Activated CD8-positive, alpha-beta T cell treated with anti-CD3 and anti-CD28 coated beads, Interleukin-2, amount 10 ng/mL, durations not matched to agents 7 days and 5 days (primary cell): ENCODE data around the gene NDUFB3. TPM values are rescaled to one million over a fixed set of nuclear protein-coding genes. Genes with fewer than 3 reads are reported as not detected.
"Not testable (repeated sequence)": the region's sequence is repeated elsewhere in the genome, so short reads cannot be mapped to it uniquely, and the experiment has no call there.

Experiments
- ATAC-seq: fragments of 150-1000 bp; cut with Tn5 transposase; one replicate; pipeline ENCODE4 v1.10.0; 2021; ENCODE audit warnings: moderate library complexity
- CTCF ChIA-PET: fragments of 350-600 bp; sonication (Branson Sonifier 250); formaldehyde crosslinking; loops from one replicate; lab custom pipeline; 2021; ENCODE audit warnings: antibody characterized with exemption; lab: Charles Lee
- POLR2A ChIA-PET: fragments of 350-600 bp; sonication (Branson Sonifier 250); formaldehyde crosslinking; loops from one replicate; lab custom pipeline; 2021; ENCODE audit warnings: antibody characterized with exemption; lab: Charles Lee
- DNase-seq: peaks from one replicate; pipeline ENCODE4 v3.0.0-alpha.2; 2020
- H3K27ac Mint-ChIP-seq: one replicate; pipeline ENCODE4 v1.8.0; 2021; ENCODE audit warnings: mild to moderate bottlenecking, mixed read lengths
- H3K27me3 Mint-ChIP-seq: one replicate; pipeline ENCODE4 v1.8.0; 2021; ENCODE audit warnings: low read depth, mixed read lengths
- H3K36me3 Mint-ChIP-seq: one replicate; pipeline ENCODE4 v1.8.0; 2021; ENCODE audit warnings: low read depth, mixed read lengths
- H3K4me1 Mint-ChIP-seq: one replicate; pipeline ENCODE4 v1.8.0; 2021; ENCODE audit warnings: low read depth, mixed read lengths
- H3K4me3 Mint-ChIP-seq: one replicate; pipeline ENCODE4 v1.8.0; 2021; ENCODE audit warnings: mild to moderate bottlenecking, mixed read lengths
- H3K9me3 Mint-ChIP-seq: one replicate; pipeline ENCODE4 v1.8.0; 2022; ENCODE audit warnings: mixed read lengths; ENCODE audit not compliant: insufficient read depth
- total RNA-seq, 2 experiments: library from RNA; stranded (reverse); gene quantifications; one replicate each; pipeline ENCODE4 v1.2.3, GENCODE V29; 2021

NDUFB3 gene
- total RNA-seq, result 100 to 1,000 TPM; 167 to 173 TPM

DNA sequence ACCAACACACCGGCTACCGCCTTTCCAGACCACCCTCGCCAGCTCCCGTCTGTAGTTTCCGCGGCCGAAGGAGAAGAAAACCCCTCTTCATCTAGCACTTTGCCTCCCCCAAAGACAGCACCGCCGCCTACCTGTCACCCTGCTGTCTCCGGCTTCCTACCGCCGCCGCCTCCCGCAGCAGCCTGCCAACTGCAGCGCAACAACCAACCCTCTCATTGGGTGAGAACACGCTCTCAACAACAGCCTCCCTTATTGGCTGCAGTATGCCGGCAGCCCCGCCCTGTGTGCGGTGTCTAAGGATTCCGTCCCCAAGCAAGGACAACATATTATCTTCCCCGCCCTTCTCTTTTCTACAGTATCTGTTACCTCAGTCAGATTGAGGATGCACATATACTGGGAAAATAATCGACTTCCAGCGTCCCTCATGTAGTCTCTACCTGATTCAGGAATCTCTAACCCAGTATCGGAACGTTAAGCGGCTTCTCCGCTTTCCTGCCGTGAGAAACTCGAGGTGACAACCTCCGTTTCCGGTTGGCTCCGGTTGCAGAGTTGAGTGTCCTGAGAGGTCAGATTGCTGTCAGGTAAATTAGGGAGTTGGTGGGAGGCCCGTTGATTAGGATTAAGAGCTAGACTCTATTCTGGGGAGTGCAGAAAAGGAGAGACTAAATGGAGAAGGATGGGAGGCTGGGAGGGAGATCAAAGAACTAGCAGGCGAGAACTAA is at the start of gene NDUFB3, which contains the start of gene HYCC2:
Gene NDUFB3 (plus strand): TSS at position 523 of the 722 bp plus-strand sequence. CDS start 6,882 bp downstream, outside the sequence.
Gene HYCC2 (minus strand): TSS at position 193 of the 722 bp plus-strand sequence. CDS start 47,662 bp downstream, outside the sequence.
- peak; percentile 96 for DNase-seq
- H3K4me1 Mint-ChIP-seq, result peaks cover 46% of the 10 kb centered on the region
- ChIA-PET CTCF (interaction anchor here (0.6 to 6.7 kb wide), 8 partner anchors 60 to 170 kb away, joined by 3 to 135 read pairs (median 10); partner anchors contain the start of gene ORC2), POLR2A (interaction anchor here (0.6 to 5.8 kb wide), 16 partner anchors 11 to 208 kb away, joined by 3 to 70 read pairs (median 4); partner anchors contain the start of genes CFLAR, CLK1, NIF3L1 and ORC2)
- H3K4me3 Mint-ChIP-seq, result peak within 1 kb of the TSS; percentile 89
- H3K27me3 Mint-ChIP-seq, result no peaks in the 10 kb centered on the region
- peaks cover 14% of the 10 kb centered on the region for H3K36me3 Mint-ChIP-seq
- H3K27ac Mint-ChIP-seq, result peak within 1 kb of the TSS; percentile 88
- H3K9me3 Mint-ChIP-seq, result no peaks in the 10 kb centered on the region
- ATAC-seq, result peak; percentile 97

DNA sequence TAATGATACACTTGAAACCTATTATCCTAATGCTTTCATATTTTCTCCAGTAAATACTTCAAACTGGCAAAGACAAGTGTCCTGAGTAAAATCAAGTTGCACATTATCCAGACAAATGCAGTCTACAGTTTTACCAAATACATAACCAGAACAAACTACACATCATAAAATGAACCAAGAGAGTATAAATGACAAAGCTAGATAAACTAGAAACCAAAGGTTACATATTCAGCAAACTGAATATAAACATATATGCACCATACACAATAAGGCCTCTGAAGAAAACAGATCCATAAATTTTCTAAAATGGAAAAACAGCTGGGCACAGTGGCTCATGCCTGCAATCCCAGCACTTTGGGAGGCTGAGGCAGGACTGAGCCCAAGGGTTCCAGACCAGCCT is 47.3 kb upstream of the NDUFB3 start:
- DNase-seq, result no peak
- CTCF ChIA-PET, result interaction anchor here (1.3 to 2.7 kb wide), 3 partner anchors 12 to 61 kb away, joined by 3 to 9 read pairs (median 4); partner anchors contain the start of gene ORC2
- POLR2A ChIA-PET, result no interaction called here
- H3K4me1 Mint-ChIP-seq, result peaks cover 31% of the 10 kb centered on the region
- H3K36me3 Mint-ChIP-seq, result peaks cover 45% of the 10 kb centered on the region
- no peak overlapping the region for H3K27ac Mint-ChIP-seq
- no peak for ATAC-seq
- no peak overlapping the region for H3K4me3 Mint-ChIP-seq
- H3K27me3 Mint-ChIP-seq, result no peaks in the 10 kb centered on the region
- H3K9me3 Mint-ChIP-seq, result no peaks in the 10 kb centered on the region

DNA sequence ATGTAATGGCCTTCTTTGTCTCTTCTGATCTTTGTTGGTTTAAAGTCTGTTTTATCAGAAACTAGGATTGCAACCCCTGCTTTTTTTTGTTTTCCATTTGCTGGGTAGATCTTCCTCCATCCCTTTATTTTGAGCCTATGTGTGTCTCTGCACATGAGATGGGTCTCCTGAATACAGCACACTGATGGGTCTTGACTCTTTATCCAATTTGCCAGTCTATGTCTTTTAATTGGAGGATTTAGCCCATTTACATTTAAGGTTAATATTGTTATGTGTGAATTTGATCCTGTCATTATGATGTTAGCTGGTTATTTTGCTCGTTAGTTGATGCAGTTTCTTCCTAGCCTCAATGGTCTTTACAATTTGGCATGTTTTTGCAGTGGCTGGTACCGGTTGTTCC is 37.4 kb upstream of the NDUFB3 start:
- POLR2A ChIA-PET, ATAC-seq: not testable (repeated sequence)

DNA sequence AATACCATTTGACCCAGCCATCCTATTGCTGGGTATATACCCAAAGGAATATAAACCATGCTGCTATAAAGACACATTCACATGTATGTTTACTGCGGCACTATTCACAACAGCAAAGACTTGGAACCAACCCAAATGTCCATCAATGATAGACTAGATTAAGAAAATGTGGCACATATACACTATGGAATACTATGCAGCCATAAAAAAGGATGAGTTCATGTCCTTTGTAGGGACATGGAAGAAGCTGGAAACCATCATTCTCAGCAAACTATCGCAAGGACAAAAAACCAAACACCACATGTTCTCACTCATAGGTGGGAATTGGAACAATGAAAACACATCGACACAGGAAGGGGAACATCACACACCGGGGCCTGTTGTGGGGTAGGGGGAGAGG is 33.4 kb upstream of the NDUFB3 start:
- peaks cover 55% of the 10 kb centered on the region for H3K36me3 Mint-ChIP-seq
- CTCF ChIA-PET, result not testable (repeated sequence)

More for the DNA sequence above, 37.4 kb upstream of the NDUFB3 start:
- H3K36me3 Mint-ChIP-seq, result peaks cover 45% of the 10 kb centered on the region
- H3K27me3 Mint-ChIP-seq, H3K9me3 Mint-ChIP-seq, H3K4me1 Mint-ChIP-seq, H3K4me3 Mint-ChIP-seq, DNase-seq, H3K27ac Mint-ChIP-seq, CTCF ChIA-PET: not testable (repeated sequence)

DNA sequence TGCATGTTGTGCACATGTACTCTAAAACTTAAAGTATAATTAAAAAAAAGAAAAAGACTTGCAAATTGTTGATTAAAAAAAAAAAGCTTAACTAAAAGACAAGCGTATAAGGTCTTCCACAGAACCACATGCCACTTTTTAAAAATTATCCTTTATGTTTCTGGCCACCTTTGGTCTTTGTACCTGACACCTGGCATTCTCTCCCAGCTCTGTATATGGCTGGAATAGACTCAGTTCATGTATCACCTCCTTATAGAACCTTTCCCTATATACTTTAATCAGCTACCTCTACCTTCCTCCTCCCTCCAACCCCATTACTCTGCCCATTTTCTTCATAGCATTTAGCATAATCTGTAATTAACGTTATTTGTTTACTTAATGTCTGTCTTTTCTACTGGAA is 32.9 kb upstream of the NDUFB3 start:
- no peak overlapping the region for H3K27ac Mint-ChIP-seq

More for the DNA sequence above, 33.4 kb upstream of the NDUFB3 start:
- H3K4me1 Mint-ChIP-seq, H3K27me3 Mint-ChIP-seq, H3K9me3 Mint-ChIP-seq, H3K4me3 Mint-ChIP-seq, ATAC-seq, POLR2A ChIA-PET, DNase-seq, H3K27ac Mint-ChIP-seq: not testable (repeated sequence)

DNA sequence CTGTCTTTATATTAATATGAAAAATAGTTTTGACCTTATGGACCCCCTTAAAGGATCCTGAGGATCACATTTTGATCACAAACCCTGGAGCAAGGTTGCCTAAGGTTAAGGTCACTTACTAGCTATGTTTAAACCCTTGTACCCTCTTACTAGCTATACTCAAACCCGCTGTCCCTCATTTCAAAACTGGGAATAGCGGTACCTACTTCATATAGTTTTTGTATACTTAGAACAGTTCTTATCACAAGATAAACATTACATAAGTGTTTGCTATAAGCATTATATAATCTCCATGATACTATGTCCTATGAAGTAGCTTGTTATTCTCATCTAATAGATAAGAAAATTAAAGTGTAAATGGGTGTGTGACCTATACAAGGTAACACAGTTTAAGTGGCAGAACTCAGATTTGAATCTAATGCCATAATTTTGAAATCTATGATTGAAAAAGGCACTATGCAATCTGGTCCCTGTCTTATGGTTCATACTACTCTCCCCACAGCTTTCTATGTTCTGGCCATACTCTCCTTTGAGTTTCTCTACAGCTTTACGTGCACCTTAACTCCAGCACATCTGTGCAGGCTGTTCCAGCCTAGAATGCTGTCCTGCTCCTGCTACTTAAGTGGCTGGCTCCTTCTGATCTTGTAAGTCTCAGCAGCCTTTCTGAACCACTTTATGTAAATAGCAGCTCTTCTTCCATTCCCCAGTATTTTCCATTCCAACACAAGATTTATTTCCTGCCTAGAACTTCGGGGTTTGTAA is 30.8 kb upstream of the NDUFB3 start:
- Mint-ChIP-seq H3K27me3 (no peaks in the 10 kb centered on the region), H3K9me3 (no peaks in the 10 kb centered on the region), H3K4me1 (no peaks in the 10 kb centered on the region), H3K36me3 (peaks cover 59% of the 10 kb centered on the region), H3K27ac (no peak overlapping the region), H3K4me3 (no peak overlapping the region)
- POLR2A ChIA-PET, result interaction anchor here (0.6 to 0.7 kb wide), 2 partner anchors 30 to 920 kb away, joined by 3 read pairs; no protein-coding TSS in a partner anchor
- ATAC-seq, result no peak
- CTCF ChIA-PET, result interaction anchor here (1.2 kb wide), 1 partner anchor 28 kb away, joined by 5 read pairs; no protein-coding TSS in a partner anchor
- no peak for DNase-seq

More for the DNA sequence above, 32.9 kb upstream of the NDUFB3 start:
- DNase-seq, result no peak
- ATAC-seq, result no peak
- Mint-ChIP-seq H3K27me3 (no peaks in the 10 kb centered on the region), H3K4me1 (no peaks in the 10 kb centered on the region), H3K4me3 (no peak overlapping the region), H3K9me3 (peaks cover 2% of the 10 kb centered on the region), H3K36me3 (peaks cover 59% of the 10 kb centered on the region)
- CTCF ChIA-PET, result no interaction called here
- POLR2A ChIA-PET, result interaction anchor here (0.6 kb wide), 2 partner anchors 20 to 74 kb away, joined by 3 read pairs; no protein-coding TSS in a partner anchor

DNA sequence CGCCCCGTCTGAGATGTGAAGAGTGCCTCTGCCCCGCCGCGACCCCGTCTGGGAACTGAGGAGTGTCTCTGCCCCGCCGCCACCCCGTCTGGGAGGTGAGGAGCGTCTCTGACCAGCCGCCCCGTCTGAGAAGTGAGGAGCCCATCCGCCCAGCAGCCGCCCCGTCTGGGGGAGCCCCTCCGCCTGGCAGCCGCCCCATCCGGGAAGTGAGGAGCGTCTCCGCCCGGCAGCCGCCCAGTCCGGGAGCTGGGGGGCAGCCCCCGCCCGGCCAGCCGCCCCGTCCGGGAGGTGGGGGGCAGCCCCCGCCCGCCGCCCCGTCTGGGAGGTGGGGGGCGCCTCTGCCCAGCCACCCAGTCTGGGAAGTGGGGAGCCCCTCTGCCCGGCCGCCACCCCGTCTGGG is 29.4 kb upstream of the NDUFB3 start:
- ATAC-seq, POLR2A ChIA-PET, H3K27me3 Mint-ChIP-seq, CTCF ChIA-PET, H3K4me3 Mint-ChIP-seq, H3K4me1 Mint-ChIP-seq, H3K9me3 Mint-ChIP-seq, H3K27ac Mint-ChIP-seq, DNase-seq: not testable (repeated sequence)
- peaks cover 53% of the 10 kb centered on the region for H3K36me3 Mint-ChIP-seq

DNA sequence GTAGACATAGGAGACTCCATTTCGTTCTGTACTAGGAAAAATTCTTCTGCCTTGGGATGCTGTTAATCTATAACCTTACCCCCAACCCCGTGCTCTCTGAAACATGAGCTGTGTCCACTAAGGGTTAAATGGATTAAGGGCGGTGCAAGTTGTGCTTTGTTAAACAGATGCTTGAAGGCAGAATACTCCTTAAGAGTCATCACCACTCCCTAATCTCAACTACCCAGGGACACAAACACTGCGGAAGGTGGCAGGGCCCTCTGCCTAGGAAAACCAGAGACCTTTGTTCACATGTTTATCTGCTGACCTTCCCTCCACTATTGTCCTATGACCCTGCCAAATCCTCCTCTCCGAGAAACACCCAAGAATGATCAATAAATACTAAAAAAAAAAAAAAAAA is 28.8 kb upstream of the NDUFB3 start:
- H3K27ac Mint-ChIP-seq, CTCF ChIA-PET, H3K9me3 Mint-ChIP-seq, H3K4me1 Mint-ChIP-seq, DNase-seq, POLR2A ChIA-PET, ATAC-seq, H3K4me3 Mint-ChIP-seq, H3K27me3 Mint-ChIP-seq: not testable (repeated sequence)
- H3K36me3 Mint-ChIP-seq, result peaks cover 51% of the 10 kb centered on the region

DNA sequence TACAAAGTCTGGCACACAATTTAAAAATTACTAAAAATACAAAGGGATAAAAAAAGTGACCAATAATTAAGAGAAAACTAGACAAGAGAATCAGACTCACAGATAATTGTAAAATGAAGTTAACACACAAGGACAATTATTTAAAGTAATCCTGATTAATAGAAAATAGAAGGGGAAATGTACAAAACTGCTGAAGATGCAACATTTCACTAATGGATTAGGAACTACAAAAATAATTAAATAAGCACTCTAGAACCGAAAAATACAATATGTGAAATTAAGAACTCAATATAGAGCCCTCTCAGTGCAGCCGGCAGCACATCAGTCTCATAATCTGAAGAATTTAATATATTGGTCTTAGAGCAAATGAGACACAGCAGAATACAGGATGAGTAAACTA is 24.9 kb upstream of the NDUFB3 start:
- Mint-ChIP-seq H3K27me3 (no peaks in the 10 kb centered on the region), H3K9me3 (peaks cover 12% of the 10 kb centered on the region), H3K27ac (no peak overlapping the region), H3K4me1 (peaks cover 3% of the 10 kb centered on the region), H3K36me3 (peaks cover 43% of the 10 kb centered on the region), H3K4me3 (no peak overlapping the region)
- ATAC-seq, result no peak
- CTCF ChIA-PET, result no interaction called here
- no peak for DNase-seq
- POLR2A ChIA-PET, result no interaction called here

DNA sequence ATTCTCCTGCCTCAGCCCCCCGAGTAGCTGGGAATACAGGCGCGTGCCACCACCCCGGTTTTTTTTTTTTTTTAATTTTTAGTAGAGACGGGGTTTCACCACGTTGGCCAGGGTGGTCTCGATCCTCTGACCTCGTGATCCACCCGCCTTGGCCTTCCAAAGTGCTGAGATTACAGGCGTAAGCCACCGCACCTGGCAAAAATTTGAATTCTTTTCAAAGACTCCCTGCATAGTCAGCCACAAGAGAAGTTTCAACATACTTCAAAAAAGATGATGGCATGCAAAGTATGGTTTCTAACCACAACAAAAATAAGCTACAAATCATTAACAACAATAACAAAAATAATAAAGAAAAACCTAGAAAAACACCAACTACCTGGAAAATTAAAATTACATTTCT is 22.3 kb upstream of the NDUFB3 start:
- POLR2A ChIA-PET, result no interaction called here
- no peak overlapping the region for H3K27ac Mint-ChIP-seq
- H3K36me3 Mint-ChIP-seq, result peaks cover 38% of the 10 kb centered on the region
- DNase-seq (no peak), ATAC-seq (no peak)
- CTCF ChIA-PET, result interaction anchor here (3.1 kb wide), 1 partner anchor 19 kb away, joined by 11 read pairs; no protein-coding TSS in a partner anchor
- no peaks in the 10 kb centered on the region for H3K27me3 Mint-ChIP-seq
- H3K4me1 Mint-ChIP-seq, result peaks cover 9% of the 10 kb centered on the region
- H3K9me3 Mint-ChIP-seq, result peaks cover 12% of the 10 kb centered on the region
- no peak overlapping the region for H3K4me3 Mint-ChIP-seq

DNA sequence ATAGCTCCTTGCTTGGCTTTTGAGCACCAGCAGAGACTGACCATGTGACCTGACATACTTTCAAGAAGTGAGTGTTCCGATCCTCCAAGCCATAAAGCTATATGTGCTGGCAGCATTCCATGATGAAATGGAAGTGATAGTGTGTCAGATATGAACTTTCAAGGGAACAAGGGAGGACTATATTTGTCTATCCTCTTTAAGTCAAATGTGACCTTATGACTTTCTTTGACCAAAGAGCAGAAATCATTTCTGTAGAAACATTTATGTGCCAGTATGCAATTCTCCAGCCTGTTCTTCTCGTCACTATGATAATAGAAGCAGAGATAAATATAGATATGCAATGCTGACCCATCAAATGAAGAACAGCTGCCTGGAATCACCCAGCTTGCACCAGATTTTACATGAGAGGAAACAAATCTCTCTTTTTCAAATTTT is 14.7 kb upstream of the NDUFB3 start:
- Mint-ChIP-seq H3K4me1 (peaks cover 6% of the 10 kb centered on the region), H3K27me3 (no peaks in the 10 kb centered on the region), H3K27ac (no peak overlapping the region), H3K9me3 (no peaks in the 10 kb centered on the region), H3K4me3 (no peak overlapping the region), H3K36me3 (peaks cover 25% of the 10 kb centered on the region)
- ChIA-PET CTCF (interaction anchor here (1.3 to 1.8 kb wide), 3 partner anchors 12 to 156 kb away, joined by 3 to 11 read pairs (median 5); no protein-coding TSS in a partner anchor), POLR2A (interaction anchor here (0.6 to 1.4 kb wide), 3 partner anchors 9 to 15 kb away, joined by 3 to 6 read pairs (median 3); no protein-coding TSS in a partner anchor)
- no peak for ATAC-seq
- no peak for DNase-seq
